ENCODE data around the gene EML6. TPM values are rescaled to one million over a fixed set of nuclear protein-coding genes. Genes with fewer than 3 reads are reported as not detected.

The EML6 gene
- total RNA-seq, 1 donor from 2014 or later: 8.1 TPM

GRCh38 chr2:54995553-54995952, 272.1 kb downstream of the EML6 start:
- no peak overlapping the region for H3K4me3 Mint-ChIP-seq
- H3K27me3 Mint-ChIP-seq: no peaks in the 10 kb centered on the region
- peaks cover 4% of the 10 kb centered on the region for H3K36me3 Mint-ChIP-seq
- no peaks in the 10 kb centered on the region for H3K9me3 Mint-ChIP-seq
- no peak for DNase-seq (ENCODE audit: extremely low spot score, unreplicated experiment)
- TF ChIP-seq CTCF (conservative IDR thresholded peaks at IDR 0.05): no peak
- no peak overlapping the region for H3K27ac Mint-ChIP-seq
- peaks cover 19% of the 10 kb centered on the region for H3K4me1 Mint-ChIP-seq (ENCODE audit: unreplicated experiment)

DNA sequence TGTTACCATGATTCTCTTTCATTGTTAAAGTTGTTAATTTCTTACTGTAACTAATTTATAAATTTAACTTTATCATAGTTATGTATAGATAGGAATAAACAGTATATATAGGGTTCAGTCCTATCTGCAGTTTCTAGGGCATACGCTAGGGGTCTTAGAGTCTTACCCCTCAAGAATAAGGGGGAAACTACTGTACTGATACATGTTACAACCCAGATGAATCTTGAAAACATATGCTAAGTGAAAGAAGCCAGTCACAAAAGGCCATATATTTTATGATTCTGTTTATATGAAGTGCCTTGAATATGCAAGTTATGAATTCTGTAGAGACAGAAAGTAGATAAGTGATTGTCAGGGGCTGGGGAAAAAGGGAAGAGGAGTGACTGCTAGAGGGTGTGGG, 274.4 kb downstream of the EML6 start:
- peaks cover 32% of the 10 kb centered on the region for H3K4me1 Mint-ChIP-seq (ENCODE audit: unreplicated experiment)
- TF ChIP-seq CTCF (conservative IDR thresholded peaks at IDR 0.05): peak; percentile 46

GRCh38 chr2:54999182-54999581, 275.7 kb downstream of the EML6 start:
- Mint-ChIP-seq H3K4me1 (ENCODE audit: unreplicated experiment) (peaks cover 42% of the 10 kb centered on the region), H3K9me3 (no peaks in the 10 kb centered on the region), H3K4me3 (peak overlapping the region; percentile 3), H3K27me3 (no peaks in the 10 kb centered on the region), H3K36me3 (peaks cover 4% of the 10 kb centered on the region), H3K27ac (peak overlapping the region; percentile 21)
- TF ChIP-seq CTCF (conservative IDR thresholded peaks at IDR 0.05): no peak
- DNase-seq (ENCODE audit: extremely low spot score, unreplicated experiment): no peak

More for the DNA sequence above, 274.4 kb downstream of the EML6 start:
- no peaks in the 10 kb centered on the region for H3K27me3 Mint-ChIP-seq
- DNase-seq (ENCODE audit: extremely low spot score, unreplicated experiment): no peak
- H3K36me3 Mint-ChIP-seq: peaks cover 4% of the 10 kb centered on the region
- no peaks in the 10 kb centered on the region for H3K9me3 Mint-ChIP-seq
- H3K4me3 Mint-ChIP-seq: no peak overlapping the region
- H3K27ac Mint-ChIP-seq: no peak overlapping the region

DNA sequence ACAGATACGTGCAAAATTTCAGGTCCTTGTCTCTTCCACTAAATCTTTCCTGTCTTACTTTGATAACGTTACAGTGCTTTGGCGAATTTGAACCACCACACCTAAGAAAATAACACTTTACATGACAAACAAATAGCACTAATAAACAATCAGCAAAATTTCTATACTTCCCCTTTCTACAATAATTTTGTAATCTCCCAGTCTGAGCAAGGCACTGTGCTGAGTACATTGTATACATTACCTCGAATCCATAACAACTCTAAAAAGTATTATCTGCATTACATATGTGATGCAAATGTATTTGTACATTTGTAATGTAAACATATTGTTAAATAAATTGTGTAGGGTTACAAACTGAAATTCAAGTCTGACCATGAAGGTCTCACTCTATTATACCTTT, 276.9 kb downstream of the EML6 start:
- H3K36me3 Mint-ChIP-seq: no peaks in the 10 kb centered on the region
- no peak overlapping the region for H3K27ac Mint-ChIP-seq
- peaks cover 45% of the 10 kb centered on the region for H3K4me1 Mint-ChIP-seq (ENCODE audit: unreplicated experiment)
- no peaks in the 10 kb centered on the region for H3K9me3 Mint-ChIP-seq
- DNase-seq (ENCODE audit: extremely low spot score, unreplicated experiment): no peak
- H3K27me3 Mint-ChIP-seq: no peaks in the 10 kb centered on the region
- no peak overlapping the region for H3K4me3 Mint-ChIP-seq
- no peak for TF ChIP-seq CTCF (conservative IDR thresholded peaks at IDR 0.05)

GRCh38 chr2:55001716-55002115, 278.3 kb downstream of the EML6 start:
- Mint-ChIP-seq H3K9me3 (no peaks in the 10 kb centered on the region), H3K27me3 (no peaks in the 10 kb centered on the region), H3K4me3 (no peak overlapping the region), H3K36me3 (peaks cover 3% of the 10 kb centered on the region), H3K27ac (no peak overlapping the region), H3K4me1 (ENCODE audit: unreplicated experiment) (peaks cover 52% of the 10 kb centered on the region)
- TF ChIP-seq CTCF (conservative IDR thresholded peaks at IDR 0.05): no peak
- DNase-seq (ENCODE audit: extremely low spot score, unreplicated experiment): no peak
